ENCODE data around the gene METTL26. TPM values are rescaled to one million over a fixed set of nuclear protein-coding genes. Genes with fewer than 3 reads are reported as not detected.

Gene METTL26
- total and polyA plus RNA-seq, 9 of the 15 experiments (the other 6 are each of a cell fraction or from before 2014, with no cell fraction given), result 7.3 to 262 (median 80.9) TPM

DNA sequence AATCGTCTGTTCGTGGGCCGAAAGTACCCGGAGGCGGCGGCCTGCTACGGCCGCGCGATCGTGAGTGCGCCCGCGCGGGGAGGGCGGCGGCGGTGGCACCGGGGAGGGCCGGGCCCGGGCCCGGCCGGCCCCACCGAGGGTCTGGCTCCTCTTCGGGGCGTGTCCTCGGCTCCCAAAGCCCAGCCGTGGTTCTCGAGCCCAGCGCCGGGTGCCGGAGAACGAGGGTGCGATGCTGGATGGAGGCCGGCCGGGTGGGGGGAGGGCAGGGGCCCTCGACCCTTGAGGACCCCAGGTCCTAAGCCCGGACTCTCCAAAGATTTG lies 44.5 kb upstream of the METTL26 start (continued):
- TF ChIP-seq, protein P1, sequence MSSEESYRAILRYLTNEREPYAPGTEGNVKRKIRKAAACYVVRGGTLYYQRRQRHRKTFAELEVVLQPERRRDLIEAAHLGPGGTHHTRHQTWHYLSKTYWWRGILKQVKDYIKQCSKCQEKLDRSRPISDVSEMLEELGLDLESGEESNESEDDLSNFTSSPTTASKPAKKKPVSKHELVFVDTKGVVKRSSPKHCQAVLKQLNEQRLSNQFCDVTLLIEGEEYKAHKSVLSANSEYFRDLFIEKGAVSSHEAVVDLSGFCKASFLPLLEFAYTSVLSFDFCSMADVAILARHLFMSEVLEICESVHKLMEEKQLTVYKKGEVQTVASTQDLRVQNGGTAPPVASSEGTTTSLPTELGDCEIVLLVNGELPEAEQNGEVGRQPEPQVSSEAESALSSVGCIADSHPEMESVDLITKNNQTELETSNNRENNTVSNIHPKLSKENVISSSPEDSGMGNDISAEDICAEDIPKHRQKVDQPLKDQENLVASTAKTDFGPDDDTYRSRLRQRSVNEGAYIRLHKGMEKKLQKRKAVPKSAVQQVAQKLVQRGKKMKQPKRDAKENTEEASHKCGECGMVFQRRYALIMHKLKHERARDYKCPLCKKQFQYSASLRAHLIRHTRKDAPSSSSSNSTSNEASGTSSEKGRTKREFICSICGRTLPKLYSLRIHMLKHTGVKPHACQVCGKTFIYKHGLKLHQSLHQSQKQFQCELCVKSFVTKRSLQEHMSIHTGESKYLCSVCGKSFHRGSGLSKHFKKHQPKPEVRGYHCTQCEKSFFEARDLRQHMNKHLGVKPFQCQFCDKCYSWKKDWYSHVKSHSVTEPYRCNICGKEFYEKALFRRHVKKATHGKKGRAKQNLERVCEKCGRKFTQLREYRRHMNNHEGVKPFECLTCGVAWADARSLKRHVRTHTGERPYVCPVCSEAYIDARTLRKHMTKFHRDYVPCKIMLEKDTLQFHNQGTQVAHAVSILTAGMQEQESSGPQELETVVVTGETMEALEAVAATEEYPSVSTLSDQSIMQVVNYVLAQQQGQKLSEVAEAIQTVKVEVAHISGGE (CRISPR knock-in tag; IDR thresholded peaks at IDR 0.05), result peak in 1 of 3 experiments; percentile 6; a peak in 1 of 6 replicates
- TF ChIP-seq POLR2G (IDR thresholded peaks at IDR 0.05; ENCODE audit: low read depth, low read length) (0 out of 2 replicates have a peak, but pooled peaks have one; percentile 6), RBBP5 (IDR thresholded peaks at IDR 0.05; ENCODE audit: borderline replicate concordance, insufficient read depth, low read length, poor library complexity, severe bottlenecking) (peak; percentile 9), KLF1 (tag; IDR thresholded peaks at IDR 0.05) (0 out of 2 replicates have a peak, but pooled peaks have one; percentile 3), CCNT2 (IDR thresholded peaks at IDR 0.05; ENCODE audit: borderline replicate concordance, extremely low read depth, insufficient read length, low read depth, low read length) (peak; percentile 34)
- TF ChIP-seq, protein P2, sequence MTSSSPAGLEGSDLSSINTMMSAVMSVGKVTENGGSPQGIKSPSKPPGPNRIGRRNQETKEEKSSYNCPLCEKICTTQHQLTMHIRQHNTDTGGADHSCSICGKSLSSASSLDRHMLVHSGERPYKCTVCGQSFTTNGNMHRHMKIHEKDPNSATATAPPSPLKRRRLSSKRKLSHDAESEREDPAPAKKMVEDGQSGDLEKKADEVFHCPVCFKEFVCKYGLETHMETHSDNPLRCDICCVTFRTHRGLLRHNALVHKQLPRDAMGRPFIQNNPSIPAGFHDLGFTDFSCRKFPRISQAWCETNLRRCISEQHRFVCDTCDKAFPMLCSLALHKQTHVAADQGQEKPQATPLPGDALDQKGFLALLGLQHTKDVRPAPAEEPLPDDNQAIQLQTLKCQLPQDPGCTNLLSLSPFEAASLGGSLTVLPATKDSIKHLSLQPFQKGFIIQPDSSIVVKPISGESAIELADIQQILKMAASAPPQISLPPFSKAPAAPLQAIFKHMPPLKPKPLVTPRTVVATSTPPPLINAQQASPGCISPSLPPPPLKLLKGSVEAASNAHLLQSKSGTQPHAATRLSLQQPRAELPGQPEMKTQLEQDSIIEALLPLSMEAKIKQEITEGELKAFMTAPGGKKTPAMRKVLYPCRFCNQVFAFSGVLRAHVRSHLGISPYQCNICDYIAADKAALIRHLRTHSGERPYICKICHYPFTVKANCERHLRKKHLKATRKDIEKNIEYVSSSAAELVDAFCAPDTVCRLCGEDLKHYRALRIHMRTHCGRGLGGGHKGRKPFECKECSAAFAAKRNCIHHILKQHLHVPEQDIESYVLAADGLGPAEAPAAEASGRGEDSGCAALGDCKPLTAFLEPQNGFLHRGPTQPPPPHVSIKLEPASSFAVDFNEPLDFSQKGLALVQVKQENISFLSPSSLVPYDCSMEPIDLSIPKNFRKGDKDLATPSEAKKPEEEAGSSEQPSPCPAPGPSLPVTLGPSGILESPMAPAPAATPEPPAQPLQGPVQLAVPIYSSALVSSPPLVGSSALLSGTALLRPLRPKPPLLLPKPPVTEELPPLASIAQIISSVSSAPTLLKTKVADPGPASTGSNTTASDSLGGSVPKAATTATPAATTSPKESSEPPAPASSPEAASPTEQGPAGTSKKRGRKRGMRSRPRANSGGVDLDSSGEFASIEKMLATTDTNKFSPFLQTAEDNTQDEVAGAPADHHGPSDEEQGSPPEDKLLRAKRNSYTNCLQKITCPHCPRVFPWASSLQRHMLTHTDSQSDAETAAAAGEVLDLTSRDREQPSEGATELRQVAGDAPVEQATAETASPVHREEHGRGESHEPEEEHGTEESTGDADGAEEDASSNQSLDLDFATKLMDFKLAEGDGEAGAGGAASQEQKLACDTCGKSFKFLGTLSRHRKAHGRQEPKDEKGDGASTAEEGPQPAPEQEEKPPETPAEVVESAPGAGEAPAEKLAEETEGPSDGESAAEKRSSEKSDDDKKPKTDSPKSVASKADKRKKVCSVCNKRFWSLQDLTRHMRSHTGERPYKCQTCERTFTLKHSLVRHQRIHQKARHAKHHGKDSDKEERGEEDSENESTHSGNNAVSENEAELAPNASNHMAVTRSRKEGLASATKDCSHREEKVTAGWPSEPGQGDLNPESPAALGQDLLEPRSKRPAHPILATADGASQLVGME (CRISPR knock-in tag; IDR thresholded peaks at IDR 0.05), result 0 out of 2 replicates have a peak, but pooled peaks have one; percentile 11
- TF ChIP-seq, protein P3, sequence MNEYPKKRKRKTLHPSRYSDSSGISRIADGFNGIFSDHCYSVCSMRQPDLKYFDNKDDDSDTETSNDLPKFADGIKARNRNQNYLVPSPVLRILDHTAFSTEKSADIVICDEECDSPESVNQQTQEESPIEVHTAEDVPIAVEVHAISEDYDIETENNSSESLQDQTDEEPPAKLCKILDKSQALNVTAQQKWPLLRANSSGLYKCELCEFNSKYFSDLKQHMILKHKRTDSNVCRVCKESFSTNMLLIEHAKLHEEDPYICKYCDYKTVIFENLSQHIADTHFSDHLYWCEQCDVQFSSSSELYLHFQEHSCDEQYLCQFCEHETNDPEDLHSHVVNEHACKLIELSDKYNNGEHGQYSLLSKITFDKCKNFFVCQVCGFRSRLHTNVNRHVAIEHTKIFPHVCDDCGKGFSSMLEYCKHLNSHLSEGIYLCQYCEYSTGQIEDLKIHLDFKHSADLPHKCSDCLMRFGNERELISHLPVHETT (CRISPR knock-in tag; conservative IDR thresholded peaks at IDR 0.05 in 1 of 2, IDR thresholded peaks at IDR 0.05 in 1 of 2), result 0 out of 4 replicates have a peak, but pooled peaks of 1 of the 2 experiments have one; percentile 63
